ENCODE measurements around the gene SEMA3E. TPM values are rescaled to one million over a fixed set of nuclear protein-coding genes. Genes with fewer than 3 reads are reported as not detected.

Gene SEMA3E
- total and polyA plus RNA-seq, 2 experiments from 2014 or later: 7.0 to 14.0 TPM

DNA sequence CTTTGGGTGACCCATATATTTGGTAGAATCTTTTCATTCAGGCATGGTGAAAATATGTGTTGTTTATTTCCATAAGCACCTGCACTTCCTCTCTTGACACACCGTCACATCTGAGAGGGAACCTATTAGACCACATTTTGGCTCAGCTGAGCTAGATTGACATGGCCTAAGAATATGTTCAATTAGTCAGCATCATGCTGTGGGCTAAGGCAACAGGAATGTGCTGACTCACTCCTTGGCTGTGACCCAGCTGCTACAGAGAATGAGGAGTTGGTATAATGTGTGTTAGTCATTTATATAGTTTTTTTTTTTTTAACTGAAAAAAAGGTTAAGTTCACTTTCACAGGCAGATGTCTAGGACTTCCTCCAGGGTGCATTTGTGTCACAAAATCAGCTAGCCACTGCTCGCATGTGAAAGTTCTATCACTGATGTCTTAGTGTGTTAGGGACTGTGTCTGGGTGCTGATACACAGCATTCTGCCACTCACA, 180.6 kb downstream of the SEMA3E start:
- Histone ChIP-seq H3K4me1 (ENCODE audit: insufficient read depth) (no peaks in the 10 kb centered on the region), H2AFZ (no peak overlapping the region), H3K27ac (no peak overlapping the region), H3K4me2 (no peak overlapping the region), H3K9me2 (replicated peaks; ENCODE audit: insufficient read depth) (no peaks in the 10 kb centered on the region), H3K79me2 (no peaks in the 10 kb centered on the region), H3K36me3 (replicated peaks; ENCODE audit: insufficient read depth, low read depth) (no peaks in the 10 kb centered on the region), H3K27me3 (no peaks in the 10 kb centered on the region), H4K20me1 (ENCODE audit: insufficient read depth, poor library complexity, severe bottlenecking) (no peaks in the 10 kb centered on the region), H3K9me3 (ENCODE audit: low read depth) (no peaks in the 10 kb centered on the region), H3K4me3 (no peak overlapping the region)
- WGBS (ENCODE audit: low lambda C conversion rate, missing lambda C conversion rate): 60% methylated on average over 2 of the region's 2 CpGs
- no peak for TF ChIP-seq EZH2phosphoT487 (IDR thresholded peaks at IDR 0.05; ENCODE audit: low read depth, severe bottlenecking, unreplicated experiment)
- TF ChIP-seq, protein P1, sequence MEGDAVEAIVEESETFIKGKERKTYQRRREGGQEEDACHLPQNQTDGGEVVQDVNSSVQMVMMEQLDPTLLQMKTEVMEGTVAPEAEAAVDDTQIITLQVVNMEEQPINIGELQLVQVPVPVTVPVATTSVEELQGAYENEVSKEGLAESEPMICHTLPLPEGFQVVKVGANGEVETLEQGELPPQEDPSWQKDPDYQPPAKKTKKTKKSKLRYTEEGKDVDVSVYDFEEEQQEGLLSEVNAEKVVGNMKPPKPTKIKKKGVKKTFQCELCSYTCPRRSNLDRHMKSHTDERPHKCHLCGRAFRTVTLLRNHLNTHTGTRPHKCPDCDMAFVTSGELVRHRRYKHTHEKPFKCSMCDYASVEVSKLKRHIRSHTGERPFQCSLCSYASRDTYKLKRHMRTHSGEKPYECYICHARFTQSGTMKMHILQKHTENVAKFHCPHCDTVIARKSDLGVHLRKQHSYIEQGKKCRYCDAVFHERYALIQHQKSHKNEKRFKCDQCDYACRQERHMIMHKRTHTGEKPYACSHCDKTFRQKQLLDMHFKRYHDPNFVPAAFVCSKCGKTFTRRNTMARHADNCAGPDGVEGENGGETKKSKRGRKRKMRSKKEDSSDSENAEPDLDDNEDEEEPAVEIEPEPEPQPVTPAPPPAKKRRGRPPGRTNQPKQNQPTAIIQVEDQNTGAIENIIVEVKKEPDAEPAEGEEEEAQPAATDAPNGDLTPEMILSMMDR (IDR thresholded peaks at IDR 0.05; ENCODE audit: poor library complexity): no peak
- no peak for TF ChIP-seq EZH2 (IDR thresholded peaks at IDR 0.05; ENCODE audit: borderline replicate concordance)
- peak; percentile 82 for DNase-seq (ENCODE audit: low spot score)

GRCh38 chr7:83467493-83467892, 181.4 kb downstream of the SEMA3E start:
- Histone ChIP-seq H3K4me2 (no peak overlapping the region), H3K4me3 (no peak overlapping the region)
- WGBS (ENCODE audit: low lambda C conversion rate, missing lambda C conversion rate): 97% methylated on average over 4 of the region's 4 CpGs

DNA sequence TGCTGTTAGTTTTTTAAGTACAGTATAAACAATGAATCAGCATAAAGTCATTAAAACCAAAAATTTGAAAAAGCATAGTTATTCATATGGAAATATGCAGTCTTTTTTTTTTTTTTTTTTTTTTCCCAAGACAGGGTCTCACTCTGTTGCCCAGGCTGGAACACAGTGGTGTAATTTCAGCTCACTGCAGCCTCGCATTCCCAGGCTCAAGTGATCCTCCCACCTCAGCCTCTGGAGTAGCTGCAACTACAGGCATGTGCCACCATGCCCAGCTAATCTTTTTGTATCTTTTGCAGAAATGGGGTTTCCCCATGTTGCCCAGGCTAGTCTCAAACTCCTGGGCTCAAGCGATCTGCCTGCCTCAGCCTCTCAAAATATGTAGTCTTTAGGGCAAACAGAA, 182.0 kb downstream of the SEMA3E start:
- WGBS (ENCODE audit: low lambda C conversion rate, missing lambda C conversion rate): 89% methylated on average over 2 of the region's 2 CpGs
- no peak overlapping the region for H3K4me3 ChIP-seq
- no peaks in the 10 kb centered on the region for H3K9me2 ChIP-seq (replicated peaks; ENCODE audit: insufficient read depth)
- H4K20me1 ChIP-seq (ENCODE audit: insufficient read depth, poor library complexity, severe bottlenecking): no peaks in the 10 kb centered on the region
- no peaks in the 10 kb centered on the region for H3K27me3 ChIP-seq
- H3K4me1 ChIP-seq (ENCODE audit: insufficient read depth): no peaks in the 10 kb centered on the region
- no peak for DNase-seq (ENCODE audit: low spot score)
- H3K36me3 ChIP-seq (replicated peaks; ENCODE audit: insufficient read depth, low read depth): no peaks in the 10 kb centered on the region
- TF ChIP-seq, protein P1 (IDR thresholded peaks at IDR 0.05; ENCODE audit: poor library complexity): no peak
- TF ChIP-seq EZH2 (IDR thresholded peaks at IDR 0.05; ENCODE audit: borderline replicate concordance) (no peak), EZH2phosphoT487 (IDR thresholded peaks at IDR 0.05; ENCODE audit: low read depth, severe bottlenecking, unreplicated experiment) (no peak)
- H3K27ac ChIP-seq: no peak overlapping the region
- no peak overlapping the region for H3K4me2 ChIP-seq
- no peak overlapping the region for H2AFZ ChIP-seq
- no peaks in the 10 kb centered on the region for H3K79me2 ChIP-seq
- no peaks in the 10 kb centered on the region for H3K9me3 ChIP-seq (ENCODE audit: low read depth)

More at GRCh38 chr7:83467493-83467892, 181.4 kb downstream of the SEMA3E start:
- H3K4me1 ChIP-seq (ENCODE audit: insufficient read depth): no peaks in the 10 kb centered on the region
- DNase-seq (ENCODE audit: low spot score): no peak
- H2AFZ ChIP-seq: no peak overlapping the region
- H3K79me2 ChIP-seq: no peaks in the 10 kb centered on the region
- H3K9me3 ChIP-seq (ENCODE audit: low read depth): no peaks in the 10 kb centered on the region
- no peaks in the 10 kb centered on the region for H3K9me2 ChIP-seq (replicated peaks; ENCODE audit: insufficient read depth)
- TF ChIP-seq EZH2 (IDR thresholded peaks at IDR 0.05; ENCODE audit: borderline replicate concordance) (no peak), EZH2phosphoT487 (IDR thresholded peaks at IDR 0.05; ENCODE audit: low read depth, severe bottlenecking, unreplicated experiment) (no peak)
- TF ChIP-seq, protein P1 (IDR thresholded peaks at IDR 0.05; ENCODE audit: poor library complexity): no peak
- H3K27ac ChIP-seq: no peak overlapping the region
- no peaks in the 10 kb centered on the region for H3K36me3 ChIP-seq (replicated peaks; ENCODE audit: insufficient read depth, low read depth)
- H3K27me3 ChIP-seq: no peaks in the 10 kb centered on the region
- H4K20me1 ChIP-seq (ENCODE audit: insufficient read depth, poor library complexity, severe bottlenecking): no peaks in the 10 kb centered on the region
